Measurements from ENCODE around the gene IDH3G.
"Not testable (repeated sequence)": the region's sequence is repeated elsewhere in the genome, so short reads cannot be mapped to it uniquely, and the experiment has no call there.

IDH3G gene

DNA sequence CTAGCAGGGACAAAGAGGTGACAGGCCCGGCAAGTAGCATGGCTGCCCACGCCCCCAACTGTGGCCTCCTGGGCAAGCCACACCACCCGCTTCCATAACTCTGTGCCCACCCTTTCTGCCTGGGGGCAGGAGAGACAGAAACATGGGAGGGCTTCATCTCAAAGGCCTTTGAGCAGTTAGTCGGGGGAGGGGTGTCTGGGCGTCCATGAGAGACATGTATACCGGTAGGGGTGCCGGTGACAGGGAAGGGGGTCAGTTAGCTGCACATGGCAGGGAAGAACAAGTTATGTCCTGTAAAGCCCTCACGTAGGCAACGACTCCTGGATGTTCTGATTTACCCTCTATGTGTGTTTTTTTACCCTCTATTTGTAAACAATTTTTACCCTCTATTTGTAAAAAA, 26.9 kb upstream of the IDH3G start:
- no peak for DNase-seq (ENCODE audit: low read depth)
- no peak for TF ChIP-seq CTCF (IDR thresholded peaks at IDR 0.05; ENCODE audit: low read depth, low read length, missing control alignments)
- no peak overlapping the region for H3K4me3 ChIP-seq (ENCODE audit: low read depth, low read length)

- DNase-seq (ENCODE audit: low read depth) = no peak
- H3K4me3 ChIP-seq (ENCODE audit: low read depth, low read length) = no peak overlapping the region
- no peak for TF ChIP-seq CTCF (IDR thresholded peaks at IDR 0.05; ENCODE audit: low read depth, low read length, missing control alignments)
Measured at GRCh38 chrX:153820601-153821000, 26.4 kb upstream of the IDH3G start.

- DNase-seq (ENCODE audit: low read depth) = no peak
- no peak overlapping the region for H3K4me3 ChIP-seq (ENCODE audit: low read depth, low read length)
- no peak for TF ChIP-seq CTCF (IDR thresholded peaks at IDR 0.05; ENCODE audit: low read depth, low read length, missing control alignments)
Measured at GRCh38 chrX:153819384-153820040, 25.3 kb upstream of the IDH3G start.

DNA sequence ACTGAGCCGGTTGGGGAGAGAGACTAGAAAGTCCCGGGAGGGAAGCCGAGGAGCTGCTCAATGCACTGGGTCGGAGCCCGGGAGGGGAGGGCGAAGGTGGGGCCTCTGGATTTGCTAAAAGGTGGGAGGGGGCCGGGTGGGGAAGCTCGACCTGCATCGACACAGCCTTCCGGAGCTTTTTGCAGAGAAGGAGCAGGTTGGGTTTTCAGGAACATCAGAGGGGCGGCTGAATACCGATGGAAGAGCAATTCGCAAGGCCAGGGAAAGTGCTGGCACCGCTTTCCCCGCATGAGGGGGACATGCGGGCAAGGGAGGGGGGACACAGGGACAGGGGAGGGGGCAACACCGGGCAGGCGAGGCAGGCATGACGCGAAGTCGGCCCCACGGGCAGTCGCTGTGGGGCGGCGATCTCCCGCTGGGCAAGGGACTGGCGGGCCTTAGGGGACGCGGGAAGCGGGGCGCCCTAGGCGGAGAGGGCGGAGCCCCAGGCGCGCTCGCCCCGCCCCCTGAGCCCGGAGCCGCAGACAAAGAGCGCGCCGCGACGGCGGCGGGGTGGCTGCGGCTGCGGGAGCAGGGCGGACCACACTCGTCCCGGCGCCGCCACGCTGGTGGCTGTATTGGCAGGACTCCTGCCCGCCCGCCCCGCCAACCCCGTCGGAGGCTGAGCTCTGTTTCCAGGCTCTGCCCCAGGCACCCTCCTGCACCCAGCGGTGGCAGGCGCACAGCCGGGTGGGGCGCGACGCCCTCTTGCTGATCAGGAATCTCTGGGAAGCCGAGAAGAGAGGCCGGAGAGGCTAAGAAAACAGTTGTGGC, 24.6 kb upstream of the IDH3G start:
- no peak overlapping the region for H3K4me3 ChIP-seq (ENCODE audit: low read depth, low read length)
- DNase-seq (ENCODE audit: low read depth) = no peak
- TF ChIP-seq CTCF (IDR thresholded peaks at IDR 0.05; ENCODE audit: low read depth, low read length, missing control alignments) = no peak

DNA sequence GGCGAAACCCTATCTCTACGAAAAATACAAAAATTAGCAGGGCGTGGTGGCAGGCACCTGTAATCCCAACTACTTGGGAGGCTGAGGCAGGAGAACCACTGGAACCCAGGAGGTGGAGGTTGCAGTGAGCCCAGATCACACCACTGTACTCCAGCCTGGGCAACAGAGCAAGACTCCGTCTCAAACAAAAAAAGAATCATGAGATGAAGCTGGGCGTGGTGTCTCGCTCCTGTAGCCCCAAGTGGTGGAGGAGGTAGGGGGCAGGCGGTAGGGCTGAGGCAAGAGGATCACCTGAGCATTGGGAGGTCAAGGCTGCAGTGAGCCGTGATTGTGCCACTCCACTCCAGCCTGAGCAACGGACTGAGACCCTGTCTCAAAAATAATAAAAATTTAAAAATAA, 23.9 kb upstream of the IDH3G start:
- H3K4me3 ChIP-seq (ENCODE audit: low read depth, low read length); DNase-seq (ENCODE audit: low read depth): not testable (repeated sequence)

DNA sequence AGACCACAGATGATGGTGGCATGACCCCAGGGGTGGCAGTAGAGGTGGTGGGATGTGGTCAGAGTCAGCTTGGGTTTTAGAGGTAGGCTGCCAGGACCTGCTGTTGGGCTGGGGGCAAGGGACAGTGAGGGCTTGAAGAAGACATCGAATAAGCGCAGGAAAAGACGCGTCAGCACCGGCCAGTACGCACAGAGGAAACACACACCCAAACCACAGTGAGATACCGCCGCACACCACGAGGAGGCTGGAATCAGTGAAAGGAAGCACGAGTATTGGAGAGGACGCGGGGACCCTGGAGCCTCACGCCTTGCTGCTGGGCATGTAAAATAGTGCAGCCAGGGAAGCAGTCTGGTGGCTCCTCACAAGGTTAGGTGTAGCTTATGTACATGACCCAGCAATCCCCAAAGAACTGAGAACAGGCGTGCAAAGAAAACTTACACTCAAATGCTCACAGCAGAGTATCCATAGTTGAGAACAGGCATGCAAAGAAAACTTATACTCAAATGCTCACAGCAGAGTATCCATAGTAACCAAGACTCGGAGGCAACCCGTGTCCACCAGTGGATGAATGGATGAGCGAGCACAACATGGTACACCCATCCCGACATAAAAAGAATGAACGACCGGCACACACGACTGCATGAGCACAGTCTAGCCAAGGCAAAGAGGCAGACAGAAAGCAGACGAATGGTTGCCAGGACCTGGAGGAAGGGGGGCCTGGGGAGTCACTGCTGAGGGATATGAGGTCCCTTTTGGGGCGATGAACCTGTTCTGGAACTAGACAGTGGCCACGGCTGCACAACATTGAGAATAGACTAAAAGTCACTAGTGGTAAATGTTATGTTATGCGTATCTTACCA, 22.9 kb upstream of the IDH3G start:
- TF ChIP-seq CTCF (IDR thresholded peaks at IDR 0.05; ENCODE audit: low read depth, low read length, missing control alignments) = no peak
- no peak overlapping the region for H3K4me3 ChIP-seq (ENCODE audit: low read depth, low read length)
- DNase-seq (ENCODE audit: low read depth) = no peak

Data from GM12864 (cell line).